ENCODE data around the gene POU2F3.
A peak's percentile ranks its signal among the peaks of the same experiment; 100 is the strongest.
"Not testable (repeated sequence)": the region's sequence is repeated elsewhere in the genome, so short reads cannot be mapped to it uniquely, and the experiment has no call there.

The POU2F3 gene

GRCh38 chr11:120227228-120227852 is 12.6 kb upstream of the POU2F3 start:
- no peak for DNase-seq

DNA sequence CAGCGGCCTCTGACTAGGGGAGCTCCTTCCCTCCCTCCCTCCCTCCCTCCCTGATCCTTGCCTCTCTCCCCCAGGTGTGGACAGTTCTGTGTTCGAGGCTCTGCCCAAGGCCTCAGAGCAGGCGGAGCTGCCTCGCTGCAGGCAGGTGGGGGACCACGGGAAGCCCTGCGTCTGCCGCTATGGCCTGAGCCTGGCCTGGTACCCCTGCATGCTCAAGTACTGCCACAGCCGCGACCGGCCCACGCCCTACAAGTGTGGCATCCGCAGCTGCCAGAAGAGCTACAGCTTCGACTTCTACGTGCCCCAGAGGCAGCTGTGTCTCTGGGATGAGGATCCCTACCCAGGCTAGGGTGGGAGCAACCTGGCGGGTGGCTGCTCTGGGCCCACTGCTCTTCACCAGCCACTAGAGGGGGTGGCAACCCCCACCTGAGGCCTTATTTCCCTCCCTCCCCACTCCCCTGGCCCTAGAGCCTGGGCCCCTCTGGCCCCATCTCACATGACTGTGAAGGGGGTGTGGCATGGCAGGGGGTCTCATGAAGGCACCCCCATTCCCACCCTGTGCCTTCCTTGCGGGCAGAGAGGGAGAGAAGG is 11.1 kb upstream of the POU2F3 start:
- DNase-seq = no peak

- DNase-seq = no peak
Observed at GRCh38 chr11:120229451-120230424, 10.2 kb upstream of the POU2F3 start.

DNA sequence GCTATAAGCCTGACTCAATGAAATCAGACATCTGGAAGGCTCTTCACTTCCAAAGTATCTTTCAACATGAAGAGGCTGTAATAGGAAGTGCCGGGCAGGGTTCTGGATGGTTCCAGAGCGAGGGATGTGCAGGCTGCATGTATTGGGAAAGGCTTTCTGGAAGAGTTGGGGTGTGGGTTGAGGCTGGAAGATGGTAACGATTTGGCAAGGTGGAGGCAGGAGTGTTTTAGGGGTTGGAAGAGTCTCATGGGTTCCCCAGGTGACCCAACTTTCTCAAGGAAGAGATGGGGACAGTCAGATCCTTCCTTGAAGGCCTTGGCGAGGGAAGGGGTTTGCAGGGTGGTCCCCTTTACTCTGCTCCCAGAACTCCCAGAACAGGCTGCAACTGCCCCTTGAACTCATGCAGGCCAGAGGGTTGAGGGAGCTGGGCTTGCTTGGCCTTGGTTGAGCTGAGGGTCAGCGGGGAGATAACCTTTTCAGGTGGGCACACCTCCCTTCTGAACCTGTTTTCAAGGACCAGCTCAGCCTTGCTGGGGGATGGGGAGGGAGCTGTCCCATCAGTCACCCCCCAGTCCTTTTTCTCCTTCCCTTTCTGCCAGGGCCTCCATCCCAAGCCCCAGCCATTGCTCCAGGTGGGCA is 9.4 kb upstream of the POU2F3 start:
- no peak for DNase-seq

DNA sequence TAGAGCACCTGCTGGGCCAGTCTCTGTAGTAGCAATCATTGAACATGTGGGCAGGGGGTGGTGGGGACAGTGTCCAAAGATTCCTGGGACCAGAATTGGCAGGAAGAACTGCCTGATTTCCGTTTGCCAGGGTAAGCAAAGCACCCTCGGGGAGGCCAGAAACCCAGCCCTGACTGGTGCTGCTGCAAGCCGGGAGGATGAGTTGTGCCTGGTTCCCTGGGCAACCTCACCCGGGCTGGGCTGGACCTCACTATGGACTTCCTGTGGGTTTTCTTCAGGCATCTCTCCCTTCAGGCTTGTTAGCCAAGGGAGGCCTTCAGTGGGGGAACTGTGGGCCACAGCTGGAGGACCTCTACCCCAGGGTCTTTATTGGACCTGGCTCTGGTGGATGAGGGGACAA is 8.0 kb upstream of the POU2F3 start:
- no peak for DNase-seq

DNA sequence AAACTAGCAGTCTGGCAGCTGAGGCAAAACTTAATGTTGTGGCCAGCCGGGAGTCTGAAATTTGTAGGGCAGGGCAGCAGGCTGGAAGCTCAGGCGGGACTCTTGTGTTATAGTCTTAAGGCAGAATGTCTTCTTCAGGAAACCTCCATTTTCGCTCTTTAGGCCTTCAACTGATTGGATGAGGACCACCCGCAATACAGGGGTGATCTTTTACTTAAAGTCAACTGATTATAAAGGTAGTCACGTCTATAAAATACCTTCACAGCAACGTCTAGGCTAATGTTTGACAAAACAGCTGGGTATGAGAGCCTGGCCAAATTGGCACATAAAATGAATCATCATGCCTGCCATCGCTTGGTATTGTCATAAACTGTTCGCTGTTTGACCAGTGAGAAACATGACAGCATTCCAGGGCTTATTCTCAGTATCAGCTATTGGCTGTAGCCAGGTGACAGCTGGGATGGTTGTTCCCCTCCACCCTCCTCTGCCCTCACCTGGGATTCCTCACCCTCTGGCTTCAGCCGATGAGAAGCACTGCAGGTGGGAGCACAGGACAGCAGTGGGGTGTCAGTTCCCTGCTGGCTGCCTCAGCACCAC is 6.6 kb upstream of the POU2F3 start:
- DNase-seq = no peak

DNA sequence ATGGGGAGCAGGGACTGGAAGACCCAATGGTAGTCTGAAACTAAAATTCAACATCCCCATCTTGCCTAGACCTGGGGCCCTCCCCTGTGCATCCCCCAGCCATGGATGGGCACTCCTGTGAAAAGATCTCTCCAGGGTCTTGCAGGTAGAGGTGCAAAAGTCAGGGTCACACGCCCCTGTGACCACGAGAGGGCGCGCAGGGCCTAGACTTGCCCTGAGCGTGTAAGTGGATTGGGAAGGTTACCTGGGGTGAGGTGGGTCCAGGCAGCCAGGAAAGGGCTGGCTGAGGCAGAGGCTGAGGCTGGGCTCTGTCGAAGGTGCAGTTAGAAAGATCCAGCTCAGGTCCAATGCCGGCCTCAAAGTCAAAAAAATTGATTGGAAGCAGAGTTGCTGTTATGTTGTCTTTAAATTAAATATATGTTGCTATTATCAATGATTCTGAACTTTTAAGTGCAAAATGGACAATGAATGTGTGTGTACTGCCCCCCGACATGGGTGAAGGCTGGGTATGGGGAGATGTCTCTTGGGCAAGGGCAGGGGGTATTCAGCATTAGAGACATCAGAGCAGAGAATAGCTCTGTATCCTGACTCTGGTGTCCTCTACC is 4.8 kb upstream of the POU2F3 start:
- peak; percentile 54 for DNase-seq

GRCh38 chr11:120236169-120237107 is 3.5 kb upstream of the POU2F3 start:
- DNase-seq = no peak

GRCh38 chr11:120238968-120239620 is 846 bp upstream of the POU2F3 start:
- no peak for DNase-seq

DNA sequence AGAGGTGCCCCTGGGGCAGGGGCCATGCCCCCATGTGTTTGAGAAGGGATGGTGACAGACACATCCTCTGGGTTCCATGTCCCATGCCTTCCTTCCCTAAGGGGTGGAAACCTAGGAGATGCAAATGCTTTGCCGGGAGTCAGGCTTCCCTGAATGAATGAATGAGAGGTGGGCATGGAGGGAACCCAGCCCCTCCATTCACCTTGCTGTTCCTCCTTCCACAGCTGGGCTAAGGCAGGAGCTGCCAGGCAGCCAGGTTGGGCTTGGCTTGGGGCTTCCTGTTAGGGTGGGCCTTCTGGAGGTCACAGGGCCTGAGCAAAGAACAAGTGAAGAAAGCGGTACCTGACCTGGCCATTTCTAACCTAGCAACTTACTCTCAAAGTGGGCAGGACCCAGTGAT is 926 bp downstream of the POU2F3 start:
- no peak for DNase-seq

GRCh38 chr11:120241277-120241676 is 1.3 kb downstream of the POU2F3 start:
- DNase-seq = no peak

- no peak for DNase-seq
Observed at GRCh38 chr11:120243221-120243620, 3.3 kb downstream of the POU2F3 start.

- no peak for DNase-seq
Observed at GRCh38 chr11:120244476-120245365, 4.8 kb downstream of the POU2F3 start.

DNA sequence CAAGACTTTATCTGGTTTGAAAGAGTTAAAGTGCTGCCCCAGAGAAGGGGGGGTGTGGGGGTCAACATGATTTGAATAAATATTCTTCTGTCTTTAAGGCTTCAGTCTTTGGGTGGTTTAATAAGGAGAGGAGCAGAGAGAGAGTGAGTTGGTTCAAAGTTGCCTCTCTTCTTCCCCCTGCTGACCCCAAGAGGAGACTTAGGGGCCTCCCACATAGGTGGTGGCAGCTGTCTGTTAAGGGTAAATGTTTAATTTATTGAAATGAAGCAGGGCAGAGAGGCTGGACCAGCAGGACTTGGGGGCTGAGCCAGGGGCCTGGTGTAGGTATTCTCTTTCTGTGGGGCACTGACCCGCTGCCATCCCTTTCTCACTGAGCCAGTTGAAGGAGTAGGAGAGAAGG is 5.5 kb downstream of the POU2F3 start:
- no peak for DNase-seq

DNA sequence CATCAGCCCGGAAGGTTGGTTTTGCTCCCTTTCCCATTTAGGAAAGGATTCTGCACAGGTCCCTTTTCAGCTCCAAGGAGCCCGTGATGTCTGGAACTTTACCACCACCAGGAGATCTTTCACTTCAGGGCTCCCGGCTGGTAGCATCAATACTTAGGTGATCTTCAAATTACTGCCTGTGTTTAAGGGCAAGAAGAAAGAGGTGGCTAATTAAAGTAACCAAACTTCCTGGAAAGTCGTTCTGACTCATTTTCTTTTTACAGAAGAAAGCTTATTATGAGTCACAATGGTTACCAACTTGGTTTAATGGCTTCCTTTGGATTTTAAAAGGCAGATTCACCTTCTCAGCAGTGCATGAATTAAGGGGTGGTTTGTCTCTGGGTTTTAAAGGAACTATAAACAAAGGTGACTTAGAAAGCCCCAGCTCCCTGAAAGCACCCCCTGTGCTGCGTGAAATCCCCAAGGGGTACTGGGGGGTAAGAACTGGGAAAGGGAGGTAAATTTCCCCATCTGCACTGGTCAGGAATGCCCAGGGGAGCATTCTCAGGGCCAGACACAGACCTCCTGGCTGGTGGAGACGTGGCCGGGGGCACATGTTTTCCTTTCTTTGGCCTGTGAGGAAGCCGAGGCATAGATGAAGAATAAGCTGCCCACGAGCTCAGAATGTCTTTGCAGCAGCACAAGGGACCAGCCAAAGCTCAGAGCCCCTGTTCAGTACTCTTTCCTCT is 8.8 kb downstream of the POU2F3 start:
- no peak for DNase-seq

DNA sequence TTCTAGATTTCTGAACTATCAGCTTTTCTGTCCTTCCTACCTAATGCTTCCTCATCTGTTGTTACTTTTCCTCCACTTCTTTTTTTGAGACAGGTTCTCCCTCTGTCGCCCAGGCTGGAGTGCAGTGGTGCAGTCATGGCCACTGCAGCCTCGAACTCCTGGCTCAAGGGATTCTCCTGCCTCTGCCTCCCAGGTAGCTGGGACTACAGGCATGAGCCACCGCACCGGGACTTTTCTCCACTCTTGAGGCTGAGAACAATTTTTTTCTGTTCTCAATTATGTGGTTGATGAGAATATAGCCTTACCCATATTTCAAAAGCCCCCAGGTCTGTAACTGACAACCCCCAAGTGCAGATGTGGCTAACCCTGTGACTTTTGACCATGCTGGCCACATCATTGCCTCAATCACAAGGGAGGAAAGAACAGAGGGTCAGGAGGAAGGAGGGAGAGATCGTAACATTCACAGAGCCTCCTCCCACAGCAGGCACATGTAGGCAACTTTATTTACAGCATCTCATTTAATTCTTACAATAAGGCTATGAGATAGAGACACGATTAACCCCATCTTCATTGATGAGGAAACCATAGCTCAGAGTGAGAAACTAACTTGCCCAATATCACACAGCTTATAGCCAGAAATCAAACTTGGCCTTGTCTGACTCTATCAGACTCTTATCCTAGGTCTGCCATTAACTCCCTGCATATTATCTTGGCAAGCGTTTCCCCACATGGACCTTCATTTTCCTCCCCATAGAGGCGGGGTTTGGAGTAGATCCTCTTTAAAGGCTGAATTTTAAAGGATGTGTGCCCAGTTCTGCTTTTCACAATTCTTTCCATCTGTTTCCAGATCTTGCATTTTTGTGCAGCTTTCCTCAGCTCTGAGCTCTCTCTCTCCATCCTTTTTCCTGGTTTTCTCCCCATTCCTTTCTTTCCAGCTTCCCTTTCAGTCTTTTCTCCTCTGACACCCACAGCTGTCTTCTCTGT is 9.6 kb downstream of the POU2F3 start:
- no peak for DNase-seq

DNA sequence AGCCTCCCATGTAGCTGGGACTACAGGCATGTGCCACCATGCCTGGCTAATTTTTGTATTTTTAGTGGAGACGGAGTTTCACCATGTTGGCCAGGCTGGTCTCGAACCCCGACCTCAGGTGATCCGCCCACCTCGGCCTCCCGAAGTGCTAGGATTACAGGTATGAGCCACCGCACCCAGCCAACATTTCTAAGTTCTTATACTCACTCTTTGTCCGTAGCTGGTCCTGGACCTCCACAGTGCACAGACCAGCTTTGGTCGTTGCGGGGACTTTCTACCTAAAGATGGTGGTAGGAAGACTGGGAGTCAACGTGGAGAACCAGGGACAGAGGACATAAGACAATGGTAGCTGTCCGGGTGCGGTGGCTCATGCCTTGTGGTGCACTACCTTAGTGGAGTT is 13.4 kb downstream of the POU2F3 start:
- not testable (repeated sequence) for DNase-seq

Data from stimulated activated CD4-positive, alpha-beta T cell treated with anti-CD3 and anti-CD28 coated beads, Interleukin-1b, Interleukin-23, amount 100 ng/mL, for 48 hours (primary cell).